Activated CD4-positive, alpha-beta T cell treated with anti-CD3 and anti-CD28 coated beads, Interleukin-2, amount 50 U/mL, for 24 hours (primary cell): Measurements from ENCODE around the gene SART1.
"Not testable (repeated sequence)": the region's sequence is repeated elsewhere in the genome, so short reads cannot be mapped to it uniquely, and the experiment has no call there.

Experiments used
- DNase-seq, 2 donors: peaks; one replicate each; pipeline ENCODE4 v3.0.0-alpha.2; 2020; ENCODE audit warnings: low read depth in 1 of 2, low spot score in 1 of 2

The SART1 gene

GRCh38 chr11:65932558-65932919, 29.0 kb upstream of the SART1 start:
- DNase-seq = no peak

GRCh38 chr11:65934014-65934413, 27.5 kb upstream of the SART1 start:
- no peak for DNase-seq

- no peak for DNase-seq
Measured at GRCh38 chr11:65937766-65938165, 23.8 kb upstream of the SART1 start.

- no peak for DNase-seq
Measured at GRCh38 chr11:65941720-65942310, 19.7 kb upstream of the SART1 start.

- no peak for DNase-seq
Measured at GRCh38 chr11:65942531-65942930, 19.0 kb upstream of the SART1 start.

GRCh38 chr11:65944191-65944590, 17.3 kb upstream of the SART1 start:
- no peak for DNase-seq

- DNase-seq = no peak
Measured at GRCh38 chr11:65944767-65945166, 16.8 kb upstream of the SART1 start.

- DNase-seq = no peak
Measured at GRCh38 chr11:65945430-65945911, 16.1 kb upstream of the SART1 start, which contains the start of gene TSGA10IP. Gene TSGA10IP, plus strand, starts transcription at chr11:65945480. Its CDS starts 196 bp downstream, at chr11:65945676.

- no peak for DNase-seq
Measured at GRCh38 chr11:65945941-65946558, 15.5 kb upstream of the SART1 start.

- DNase-seq = no peak
Measured at GRCh38 chr11:65946655-65947054, 14.9 kb upstream of the SART1 start.

- no peak for DNase-seq
Measured at GRCh38 chr11:65947133-65947532, 14.4 kb upstream of the SART1 start.

- DNase-seq = no peak
Measured at GRCh38 chr11:65947603-65948125, 13.9 kb upstream of the SART1 start.

- not testable (repeated sequence) for DNase-seq
Measured at GRCh38 chr11:65950711-65951110, 10.8 kb upstream of the SART1 start.

- not testable (repeated sequence) for DNase-seq
Measured at GRCh38 chr11:65951641-65952040, 9.9 kb upstream of the SART1 start.

GRCh38 chr11:65952052-65952521, 9.4 kb upstream of the SART1 start:
- no peak for DNase-seq

- no peak for DNase-seq
Measured at GRCh38 chr11:65953471-65953870, 8.1 kb upstream of the SART1 start.

- DNase-seq = no peak
Measured at GRCh38 chr11:65954771-65955170, 6.8 kb upstream of the SART1 start.

- no peak for DNase-seq
Measured at GRCh38 chr11:65958291-65958690, 3.2 kb upstream of the SART1 start.

GRCh38 chr11:65958774-65959420, 2.6 kb upstream of the SART1 start:
- DNase-seq = no peak

- no peak for DNase-seq
Measured at GRCh38 chr11:65960824-65961266, 689 bp upstream of the SART1 start.

- no peak for DNase-seq
Measured at GRCh38 chr11:65962141-65962564, 619 bp downstream of the SART1 start.

- no peak for DNase-seq
Measured at GRCh38 chr11:65964906-65965305, 3.4 kb downstream of the SART1 start.
